DOHH2 (cell line): ENCODE data around the gene PRR14.

Experiments used
- CTCF ChIP-seq: fragments of 200-600 bp; sonication (generic); IDR thresholded peaks from one replicate; pipeline ENCODE4 v1.5.1; 2014; ENCODE audit warnings: antibody characterized with exemption, mild to moderate bottlenecking, low read depth, low read length; ENCODE audit not compliant: poor library complexity, severe bottlenecking
- EZH2phosphoT487 ChIP-seq: fragments of 200-600 bp; sonication (generic); IDR thresholded peaks from 2 replicates; pipeline ENCODE4 v1.6.1; 2017; ENCODE audit warnings: borderline replicate concordance, mild to moderate bottlenecking, antibody characterized with exemption, low read length, moderate library complexity, mixed read lengths

GRCh38 chr16:30606004-30606403, 44.8 kb upstream of the PRR14 start:
- TF ChIP-seq CTCF: no peak
- TF ChIP-seq EZH2phosphoT487: no peak
